ENCODE data around the gene GPR107. TPM values are rescaled to one million over a fixed set of nuclear protein-coding genes. Genes with fewer than 3 reads are reported as not detected.

GPR107 gene
- total RNA-seq, 2 experiments from 2014 or later, result 10.4 to 24.3 TPM

DNA sequence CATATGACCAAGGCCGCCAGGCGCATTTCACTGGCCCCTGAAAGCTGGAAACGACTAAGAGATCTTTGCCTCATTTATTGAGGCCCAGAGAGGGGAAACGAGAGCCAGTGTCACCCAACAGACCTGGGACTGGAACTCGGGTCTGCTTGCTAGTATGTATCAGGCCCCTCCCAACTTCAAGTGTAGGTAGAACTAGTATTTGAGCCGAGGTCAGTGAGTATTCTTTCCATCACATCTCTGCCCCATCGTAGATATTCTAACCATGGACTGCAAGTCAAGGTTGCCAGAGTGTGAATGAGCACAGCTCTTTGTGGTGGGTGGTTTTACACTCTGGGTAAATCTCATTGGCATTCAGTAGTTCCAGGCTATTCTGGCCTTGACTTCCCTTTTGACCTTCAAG is 42.2 kb downstream of the GPR107 start:
- H3K36me3 ChIP-seq (ENCODE audit: insufficient read depth, low read length), result peaks cover 87% of the 10 kb centered on the region
- H3K9me2 ChIP-seq (ENCODE audit: insufficient read depth, low read length), result no peaks in the 10 kb centered on the region
- no peaks in the 10 kb centered on the region for H3K79me2 ChIP-seq (ENCODE audit: insufficient read depth, low read depth, low read length)
- H3K27ac ChIP-seq (ENCODE audit: low read depth, low read length, poor library complexity, severe bottlenecking), result no peak overlapping the region
- no peak overlapping the region for H3K4me3 ChIP-seq (ENCODE audit: low read depth, low read length, poor library complexity, severe bottlenecking)
- ChIA-PET CTCF (ENCODE audit: unreplicated experiment) (no interaction called here), POLR2A (no interaction called here)
- H3K9me3 ChIP-seq (ENCODE audit: low read length), result no peaks in the 10 kb centered on the region
- no peaks in the 10 kb centered on the region for H4K20me1 ChIP-seq (ENCODE audit: insufficient read depth, low read length)
- no peak for TF ChIP-seq EZH2phosphoT487 (IDR thresholded peaks at IDR 0.05; ENCODE audit: borderline replicate concordance, low read depth, low read length)
- H2AFZ ChIP-seq (ENCODE audit: low read length), result no peak overlapping the region
- no peak for DNase-seq (ENCODE audit: low spot score)
- intact Hi-C loops (cut with micrococcal nuclease; ENCODE audit: unreplicated experiment), result no loop called here
- BruUV-seq (replicated peaks), result no TSS peak
- H3K4me1 ChIP-seq (ENCODE audit: insufficient read depth, low read length, poor library complexity, severe bottlenecking), result peaks cover 5% of the 10 kb centered on the region
- no peak overlapping the region for H3K4me2 ChIP-seq (ENCODE audit: low read length)

DNA sequence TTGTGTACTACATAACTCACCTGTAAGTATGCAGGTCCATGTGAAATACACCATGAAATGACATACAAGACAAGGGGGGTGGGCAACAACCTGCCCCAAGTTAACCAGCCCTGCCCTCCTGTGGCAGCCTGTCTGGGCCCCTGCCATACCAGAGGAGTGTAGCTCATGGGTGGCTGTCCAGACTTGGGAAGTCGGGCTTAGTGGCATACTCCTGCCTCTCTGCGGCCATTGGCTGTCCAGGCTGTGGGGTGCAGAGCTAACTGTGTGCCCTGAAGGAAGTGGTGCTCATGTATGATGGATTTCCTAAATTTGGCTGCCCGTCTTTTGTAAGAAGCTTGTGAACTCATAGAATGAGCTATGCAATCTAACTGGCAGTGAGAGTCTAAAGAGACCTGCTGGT is 47.0 kb downstream of the GPR107 start:
- Histone ChIP-seq H2AFZ (ENCODE audit: low read length) (no peak overlapping the region), H3K27ac (ENCODE audit: low read depth, low read length, poor library complexity, severe bottlenecking) (no peak overlapping the region), H4K20me1 (ENCODE audit: insufficient read depth, low read length) (no peaks in the 10 kb centered on the region), H3K4me1 (ENCODE audit: insufficient read depth, low read length, poor library complexity, severe bottlenecking) (peaks cover 5% of the 10 kb centered on the region), H3K9me2 (ENCODE audit: insufficient read depth, low read length) (no peaks in the 10 kb centered on the region), H3K9me3 (ENCODE audit: low read length) (no peaks in the 10 kb centered on the region), H3K36me3 (ENCODE audit: insufficient read depth, low read length) (peaks cover 83% of the 10 kb centered on the region), H3K4me3 (ENCODE audit: low read depth, low read length, poor library complexity, severe bottlenecking) (no peak overlapping the region), H3K4me2 (ENCODE audit: low read length) (no peak overlapping the region), H3K79me2 (ENCODE audit: insufficient read depth, low read depth, low read length) (no peaks in the 10 kb centered on the region)
- no peak for DNase-seq (ENCODE audit: low spot score)
- intact Hi-C loops (cut with micrococcal nuclease; ENCODE audit: unreplicated experiment), result no loop called here
- no TSS peak for BruUV-seq (replicated peaks)
- CTCF ChIA-PET (ENCODE audit: unreplicated experiment), result no interaction called here
- POLR2A ChIA-PET, result interaction anchor here (0.6 kb wide), 1 partner anchor 217 kb away, joined by 4 read pairs; no protein-coding TSS in a partner anchor
- no peak for TF ChIP-seq EZH2phosphoT487 (IDR thresholded peaks at IDR 0.05; ENCODE audit: borderline replicate concordance, low read depth, low read length)
- TF ChIP-seq, protein P1, sequence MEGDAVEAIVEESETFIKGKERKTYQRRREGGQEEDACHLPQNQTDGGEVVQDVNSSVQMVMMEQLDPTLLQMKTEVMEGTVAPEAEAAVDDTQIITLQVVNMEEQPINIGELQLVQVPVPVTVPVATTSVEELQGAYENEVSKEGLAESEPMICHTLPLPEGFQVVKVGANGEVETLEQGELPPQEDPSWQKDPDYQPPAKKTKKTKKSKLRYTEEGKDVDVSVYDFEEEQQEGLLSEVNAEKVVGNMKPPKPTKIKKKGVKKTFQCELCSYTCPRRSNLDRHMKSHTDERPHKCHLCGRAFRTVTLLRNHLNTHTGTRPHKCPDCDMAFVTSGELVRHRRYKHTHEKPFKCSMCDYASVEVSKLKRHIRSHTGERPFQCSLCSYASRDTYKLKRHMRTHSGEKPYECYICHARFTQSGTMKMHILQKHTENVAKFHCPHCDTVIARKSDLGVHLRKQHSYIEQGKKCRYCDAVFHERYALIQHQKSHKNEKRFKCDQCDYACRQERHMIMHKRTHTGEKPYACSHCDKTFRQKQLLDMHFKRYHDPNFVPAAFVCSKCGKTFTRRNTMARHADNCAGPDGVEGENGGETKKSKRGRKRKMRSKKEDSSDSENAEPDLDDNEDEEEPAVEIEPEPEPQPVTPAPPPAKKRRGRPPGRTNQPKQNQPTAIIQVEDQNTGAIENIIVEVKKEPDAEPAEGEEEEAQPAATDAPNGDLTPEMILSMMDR (conservative IDR thresholded peaks at IDR 0.05; ENCODE audit: low read length), result no peak

- intact Hi-C loops (cut with micrococcal nuclease; ENCODE audit: unreplicated experiment), result no loop called here
Observed at GRCh38 chr9:130101915-130102314, 48.2 kb downstream of the GPR107 start.

More at GRCh38 chr9:130101915-130102314, 48.2 kb downstream of the GPR107 start:
- no peaks in the 10 kb centered on the region for H3K79me2 ChIP-seq (ENCODE audit: insufficient read depth, low read depth, low read length)
- ChIA-PET POLR2A (no interaction called here), CTCF (ENCODE audit: unreplicated experiment) (no interaction called here)
- H3K4me3 ChIP-seq (ENCODE audit: low read depth, low read length, poor library complexity, severe bottlenecking), result no peak overlapping the region
- no peak for TF ChIP-seq EZH2phosphoT487 (IDR thresholded peaks at IDR 0.05; ENCODE audit: borderline replicate concordance, low read depth, low read length)
- TF ChIP-seq, protein P1 (conservative IDR thresholded peaks at IDR 0.05; ENCODE audit: low read length), result no peak
- H4K20me1 ChIP-seq (ENCODE audit: insufficient read depth, low read length), result no peaks in the 10 kb centered on the region
- peaks cover 78% of the 10 kb centered on the region for H3K36me3 ChIP-seq (ENCODE audit: insufficient read depth, low read length)
- H3K9me3 ChIP-seq (ENCODE audit: low read length), result no peaks in the 10 kb centered on the region
- H3K27ac ChIP-seq (ENCODE audit: low read depth, low read length, poor library complexity, severe bottlenecking), result no peak overlapping the region
- BruUV-seq (replicated peaks), result no TSS peak
- no peak overlapping the region for H3K4me2 ChIP-seq (ENCODE audit: low read length)
- peaks cover 5% of the 10 kb centered on the region for H3K4me1 ChIP-seq (ENCODE audit: insufficient read depth, low read length, poor library complexity, severe bottlenecking)
- DNase-seq (ENCODE audit: low spot score), result no peak
- H2AFZ ChIP-seq (ENCODE audit: low read length), result no peak overlapping the region
- H3K9me2 ChIP-seq (ENCODE audit: insufficient read depth, low read length), result no peaks in the 10 kb centered on the region
